SK-N-SH (cell line): Measurements from ENCODE around the gene GSTO2. TPM values are rescaled to one million over a fixed set of nuclear protein-coding genes. Genes with fewer than 3 reads are reported as not detected.

Experiments
- CHD2 ChIP-seq: fragments of 150-350 bp; IDR thresholded peaks from 2 replicates; pipeline ENCODE4 v1.6.1; 2018; ENCODE audit warnings: low read length; ENCODE audit not compliant: partially characterized antibody
- ELF1 ChIP-seq: IDR thresholded peaks from 2 replicates; pipeline ENCODE4 v1.4.0; 2012
- EP300 ChIP-seq, 2 experiments: IDR thresholded peaks; 2 replicates each; pipeline versions ENCODE4 v1.4.0 to v1.6.1; 2012; ENCODE audit warnings: borderline replicate concordance in 1 of 2, low read depth in 1 of 2, low read length in 1 of 2
- FOSL2 ChIP-seq: IDR thresholded peaks from 2 replicates; pipeline ENCODE4 v1.4.0; 2012; ENCODE audit warnings: low read depth, mild to moderate bottlenecking, moderate library complexity, borderline replicate concordance
- POLR2AphosphoS5 ChIP-seq: IDR thresholded peaks from 2 replicates; pipeline ENCODE4 v1.6.1; 2012; ENCODE audit warnings: low read depth, low read length
- RAD21 ChIP-seq: IDR thresholded peaks from 2 replicates; pipeline ENCODE4 v1.6.1; 2012; ENCODE audit warnings: mild to moderate bottlenecking, low read length
- RCOR1 ChIP-seq: fragments of 150-350 bp; IDR thresholded peaks from 2 replicates; pipeline ENCODE4 v1.6.1; 2017; ENCODE audit warnings: antibody characterized with exemption, low read length
- RXRA ChIP-seq: IDR thresholded peaks from 2 replicates; pipeline ENCODE4 v1.4.0; 2012; ENCODE audit warnings: low read depth, mild to moderate bottlenecking, borderline replicate concordance
- SIN3A ChIP-seq: IDR thresholded peaks from 2 replicates; pipeline ENCODE4 v1.6.1; 2012; ENCODE audit warnings: low read depth, mild to moderate bottlenecking, low read length, moderate library complexity, borderline replicate concordance
- SMC3 ChIP-seq: IDR thresholded peaks from 2 replicates; pipeline ENCODE4 v1.6.1; 2012; ENCODE audit warnings: low read depth, low read length, improper control_type of control experiment
- TEAD4 ChIP-seq: IDR thresholded peaks from 2 replicates; pipeline ENCODE4 v1.4.0; 2012; ENCODE audit warnings: mild to moderate bottlenecking, borderline replicate concordance; ENCODE audit not compliant: insufficient read depth
- polyA plus RNA-seq, 3 experiments: library from polyadenylated mRNA; depleted of rRNA; stranded (reverse); fragments of >200 nt; gene quantifications; 2 replicates each; pipeline ENCODE4 v1.2.3, GENCODE V29; 2012
- TF ChIP-seq, protein P1 (sequence below): IDR thresholded peaks from 2 replicates; pipeline ENCODE4 v1.6.1; 2012; ENCODE audit warnings: mild to moderate bottlenecking, low read depth, low read length, moderate library complexity
- TF ChIP-seq, protein P2 (sequence below): fragments of 200-600 bp; sonication (generic); IDR thresholded peaks from 2 replicates; pipeline ENCODE4 v1.6.1; 2017; ENCODE audit warnings: antibody characterized with exemption, mild to moderate bottlenecking, moderate library complexity
- TF ChIP-seq, protein P3 (sequence below): fragments of 150-350 bp; IDR thresholded peaks from 2 replicates; pipeline ENCODE4 v1.6.1; 2016; ENCODE audit warnings: mild to moderate bottlenecking, low read depth, low read length
- TF ChIP-seq, protein P4 (sequence below): fragments of 150-350 bp; IDR thresholded peaks from 2 replicates; pipeline ENCODE4 v1.6.1; 2017; ENCODE audit warnings: antibody characterized with exemption, low read length, low read depth, borderline replicate concordance

The GSTO2 gene
- polyA plus RNA-seq, 1 of the 3 experiments (the other 2 are of a cell fraction): 0.49 TPM

DNA sequence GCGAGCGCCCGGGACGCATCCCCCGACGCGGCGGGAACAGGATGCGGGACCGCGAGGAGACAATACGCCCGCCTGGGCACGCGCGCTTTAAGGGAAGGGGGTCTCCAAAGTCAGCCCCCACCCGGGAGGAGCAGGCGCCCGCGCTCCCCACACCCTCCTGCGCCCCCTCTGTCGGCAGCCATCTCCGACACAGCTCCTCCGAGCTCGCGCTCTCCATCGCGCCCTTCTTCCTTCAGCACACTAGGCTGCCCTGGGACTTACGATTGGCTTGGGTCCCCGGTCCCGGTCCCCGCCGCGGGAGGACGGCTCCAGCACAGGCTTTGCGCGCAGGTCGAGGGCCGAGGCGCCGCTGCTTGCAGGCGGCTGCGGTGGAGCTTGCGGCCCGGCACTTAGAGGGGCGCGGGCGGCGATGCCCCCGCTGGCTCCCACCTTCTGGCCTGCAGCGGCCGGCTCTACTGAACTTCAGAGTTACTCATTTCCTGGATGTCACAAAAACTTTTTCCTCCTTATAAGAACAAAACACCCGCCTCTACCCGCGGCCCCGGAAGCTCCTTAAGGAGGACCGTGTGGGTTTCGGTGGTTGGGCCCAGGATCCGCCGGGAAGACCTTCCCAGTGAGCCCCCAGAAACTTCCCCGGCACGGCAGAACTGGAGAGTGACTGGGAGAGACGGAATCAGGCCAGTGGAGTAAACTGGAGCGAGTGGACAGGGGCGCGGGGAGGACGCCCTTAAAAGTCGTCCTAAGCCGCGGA, 69.2 kb downstream of the GSTO2 start, which contains the start of gene ITPRIP (continued):
- TF ChIP-seq SIN3A (peak; percentile 73; the same call in 1 of the 2 replicates), SMC3 (no peak), TEAD4 (no peak), CHD2 (no peak), RXRA (0 out of 2 replicates have a peak, but pooled peaks have one; percentile 15), EP300 (IDR thresholded peaks at IDR 0.05; ENCODE audit: borderline replicate concordance in 1 of 2, low read depth in 1 of 2, low read length in 1 of 2) (peak in 1 of 2 experiments; percentile 34; a peak in 1 of 4 replicates), RAD21 (no peak), POLR2AphosphoS5 (peak; percentile 70), ELF1 (peak; percentile 59), RCOR1 (no peak), FOSL2 (peak; percentile 24; the same call in 1 of the 2 replicates)
- TF ChIP-seq, protein P1, sequence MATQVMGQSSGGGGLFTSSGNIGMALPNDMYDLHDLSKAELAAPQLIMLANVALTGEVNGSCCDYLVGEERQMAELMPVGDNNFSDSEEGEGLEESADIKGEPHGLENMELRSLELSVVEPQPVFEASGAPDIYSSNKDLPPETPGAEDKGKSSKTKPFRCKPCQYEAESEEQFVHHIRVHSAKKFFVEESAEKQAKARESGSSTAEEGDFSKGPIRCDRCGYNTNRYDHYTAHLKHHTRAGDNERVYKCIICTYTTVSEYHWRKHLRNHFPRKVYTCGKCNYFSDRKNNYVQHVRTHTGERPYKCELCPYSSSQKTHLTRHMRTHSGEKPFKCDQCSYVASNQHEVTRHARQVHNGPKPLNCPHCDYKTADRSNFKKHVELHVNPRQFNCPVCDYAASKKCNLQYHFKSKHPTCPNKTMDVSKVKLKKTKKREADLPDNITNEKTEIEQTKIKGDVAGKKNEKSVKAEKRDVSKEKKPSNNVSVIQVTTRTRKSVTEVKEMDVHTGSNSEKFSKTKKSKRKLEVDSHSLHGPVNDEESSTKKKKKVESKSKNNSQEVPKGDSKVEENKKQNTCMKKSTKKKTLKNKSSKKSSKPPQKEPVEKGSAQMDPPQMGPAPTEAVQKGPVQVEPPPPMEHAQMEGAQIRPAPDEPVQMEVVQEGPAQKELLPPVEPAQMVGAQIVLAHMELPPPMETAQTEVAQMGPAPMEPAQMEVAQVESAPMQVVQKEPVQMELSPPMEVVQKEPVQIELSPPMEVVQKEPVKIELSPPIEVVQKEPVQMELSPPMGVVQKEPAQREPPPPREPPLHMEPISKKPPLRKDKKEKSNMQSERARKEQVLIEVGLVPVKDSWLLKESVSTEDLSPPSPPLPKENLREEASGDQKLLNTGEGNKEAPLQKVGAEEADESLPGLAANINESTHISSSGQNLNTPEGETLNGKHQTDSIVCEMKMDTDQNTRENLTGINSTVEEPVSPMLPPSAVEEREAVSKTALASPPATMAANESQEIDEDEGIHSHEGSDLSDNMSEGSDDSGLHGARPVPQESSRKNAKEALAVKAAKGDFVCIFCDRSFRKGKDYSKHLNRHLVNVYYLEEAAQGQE: no peak
- TF ChIP-seq, protein P2, sequence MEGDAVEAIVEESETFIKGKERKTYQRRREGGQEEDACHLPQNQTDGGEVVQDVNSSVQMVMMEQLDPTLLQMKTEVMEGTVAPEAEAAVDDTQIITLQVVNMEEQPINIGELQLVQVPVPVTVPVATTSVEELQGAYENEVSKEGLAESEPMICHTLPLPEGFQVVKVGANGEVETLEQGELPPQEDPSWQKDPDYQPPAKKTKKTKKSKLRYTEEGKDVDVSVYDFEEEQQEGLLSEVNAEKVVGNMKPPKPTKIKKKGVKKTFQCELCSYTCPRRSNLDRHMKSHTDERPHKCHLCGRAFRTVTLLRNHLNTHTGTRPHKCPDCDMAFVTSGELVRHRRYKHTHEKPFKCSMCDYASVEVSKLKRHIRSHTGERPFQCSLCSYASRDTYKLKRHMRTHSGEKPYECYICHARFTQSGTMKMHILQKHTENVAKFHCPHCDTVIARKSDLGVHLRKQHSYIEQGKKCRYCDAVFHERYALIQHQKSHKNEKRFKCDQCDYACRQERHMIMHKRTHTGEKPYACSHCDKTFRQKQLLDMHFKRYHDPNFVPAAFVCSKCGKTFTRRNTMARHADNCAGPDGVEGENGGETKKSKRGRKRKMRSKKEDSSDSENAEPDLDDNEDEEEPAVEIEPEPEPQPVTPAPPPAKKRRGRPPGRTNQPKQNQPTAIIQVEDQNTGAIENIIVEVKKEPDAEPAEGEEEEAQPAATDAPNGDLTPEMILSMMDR: peak; percentile 38
- TF ChIP-seq, protein P3, sequence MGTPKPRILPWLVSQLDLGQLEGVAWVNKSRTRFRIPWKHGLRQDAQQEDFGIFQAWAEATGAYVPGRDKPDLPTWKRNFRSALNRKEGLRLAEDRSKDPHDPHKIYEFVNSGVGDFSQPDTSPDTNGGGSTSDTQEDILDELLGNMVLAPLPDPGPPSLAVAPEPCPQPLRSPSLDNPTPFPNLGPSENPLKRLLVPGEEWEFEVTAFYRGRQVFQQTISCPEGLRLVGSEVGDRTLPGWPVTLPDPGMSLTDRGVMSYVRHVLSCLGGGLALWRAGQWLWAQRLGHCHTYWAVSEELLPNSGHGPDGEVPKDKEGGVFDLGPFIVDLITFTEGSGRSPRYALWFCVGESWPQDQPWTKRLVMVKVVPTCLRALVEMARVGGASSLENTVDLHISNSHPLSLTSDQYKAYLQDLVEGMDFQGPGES: no peak
- TF ChIP-seq, protein P4, sequence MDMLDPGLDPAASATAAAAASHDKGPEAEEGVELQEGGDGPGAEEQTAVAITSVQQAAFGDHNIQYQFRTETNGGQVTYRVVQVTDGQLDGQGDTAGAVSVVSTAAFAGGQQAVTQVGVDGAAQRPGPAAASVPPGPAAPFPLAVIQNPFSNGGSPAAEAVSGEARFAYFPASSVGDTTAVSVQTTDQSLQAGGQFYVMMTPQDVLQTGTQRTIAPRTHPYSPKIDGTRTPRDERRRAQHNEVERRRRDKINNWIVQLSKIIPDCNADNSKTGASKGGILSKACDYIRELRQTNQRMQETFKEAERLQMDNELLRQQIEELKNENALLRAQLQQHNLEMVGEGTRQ: no peak
- TF ChIP-seq, all 33 proteins: peak for 14
